Upper lobe of left lung (tissue), 6 donors: ENCODE measurements around the gene GPATCH8. TPM values are rescaled to one million over a fixed set of nuclear protein-coding genes. Genes with fewer than 3 reads are reported as not detected.

Source experiments
- ATAC-seq, 2 donors: fragments of 200-7000 bp; cut with Tn5 transposase; one replicate each; pipeline ENCODE4 v1.9.1; 2022; ENCODE audit warnings: mild to moderate bottlenecking in 2 of 2, moderate library complexity in 2 of 2; ENCODE audit not compliant: low FRiP score in 2 of 2
- DNase-seq, 2 donors: peaks; one replicate each; pipeline ENCODE4 v3.0.0-alpha.2; 2019 to 2020
- H3K27ac ChIP-seq, 4 donors: fragments of 200-600 bp; sonication (generic); one replicate each; pipeline ENCODE4 v1.5.1; 2016 to 2019
- H3K27me3 ChIP-seq, 4 donors: fragments of 200-600 bp; sonication (generic); one replicate each; pipeline ENCODE4 v1.5.1; 2017 to 2019
- H3K36me3 ChIP-seq, 4 donors: fragments of 200-600 bp; sonication (generic); one replicate each; pipeline ENCODE4 v1.5.1; 2016 to 2019
- H3K4me1 ChIP-seq, 4 donors: fragments of 200-600 bp; sonication (generic); one replicate each; pipeline ENCODE4 v1.5.1; 2018 to 2019
- H3K4me3 ChIP-seq, 4 donors: fragments of 200-600 bp; sonication (generic); one replicate each; pipeline ENCODE4 v1.5.1; 2017 to 2019; ENCODE audit warnings: mild to moderate bottlenecking in 2 of 4, moderate library complexity in 1 of 4
- H3K9me3 ChIP-seq, 4 donors: fragments of 200-600 bp; sonication (generic); one replicate each; pipeline ENCODE4 v1.5.1; 2018 to 2019
- EP300 ChIP-seq, 4 donors: sonication (generic); formaldehyde crosslinking; IDR thresholded peaks; one replicate each; pipeline ENCODE4 v1.5.1; 2017; ENCODE audit warnings: antibody characterized with exemption in 4 of 4, control low read depth in 2 of 4
- POLR2A ChIP-seq, 4 donors: fragments of 450-650 bp; IDR thresholded peaks; one replicate each; pipeline ENCODE4 v1.5.1; 2016 to 2017; ENCODE audit warnings: antibody characterized with exemption in 4 of 4, mild to moderate bottlenecking in 2 of 4
- POLR2AphosphoS5 ChIP-seq, 2 donors: sonication (generic); formaldehyde crosslinking; IDR thresholded peaks; one replicate each; pipeline ENCODE4 v1.5.1; 2017; ENCODE audit warnings: antibody characterized with exemption in 2 of 2
- WGBS, 2 donors: methylation state at CpG; one replicate each; pipeline ENCODE4 v1.1.5; 2017 to 2018; 5-methylcytosine and 5-hydroxymethylcytosine counted together
- total RNA-seq, 6 donors: library from RNA; depleted of rRNA in 4 of 6; stranded (reverse); fragments of >200 nt in 4 of 6; gene quantifications; one replicate each; pipeline versions ENCODE4 v1.1.0 to v1.2.1, GENCODE V29; 2016 to 2021
- TF ChIP-seq, protein P1 (sequence below), 6 experiments: fragments of 450-650 bp in 4 of 6; fragments of 200-600 bp in 2 of 6; sonication (generic) in 2 of 6; IDR thresholded peaks; one replicate each; pipeline ENCODE4 v1.5.1; 2016 to 2019; ENCODE audit warnings: antibody characterized with exemption in 6 of 6
- donor health status: DM: no; HTN: no; CAD: no; lungs with moderate emphysema.
- donor health status: DM: no; HTN: yes; CAD: no; lungs with severe emphysema.

The GPATCH8 gene
- total RNA-seq, 6 donors from 2014 or later: 27.2 to 74.5 (median 44.1) TPM

DNA sequence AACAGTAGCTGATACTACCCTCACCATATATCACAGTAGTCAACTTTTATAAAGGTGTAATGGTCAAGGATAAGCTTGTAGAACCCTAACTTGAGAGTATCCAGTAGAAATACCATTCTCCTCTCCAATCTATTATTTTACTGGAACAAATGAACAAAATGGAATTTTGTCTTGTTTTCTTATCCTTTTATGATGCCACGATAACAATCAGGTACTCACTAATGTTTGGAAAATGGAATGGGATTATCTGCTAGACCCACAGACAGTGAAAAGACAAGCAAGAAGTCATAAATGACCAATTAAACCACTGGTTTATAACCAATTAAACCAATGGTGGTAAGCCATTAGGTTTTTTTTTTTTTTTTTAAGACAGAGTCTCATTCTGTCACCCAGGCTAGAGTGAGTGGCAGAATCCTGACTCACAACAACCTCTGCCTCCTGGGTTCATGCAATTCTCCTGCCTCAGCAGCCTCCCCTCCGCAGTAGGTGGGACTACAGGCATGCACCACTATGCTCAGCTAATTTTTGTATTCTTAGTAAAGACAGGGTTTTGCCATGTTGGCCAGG is 10.4 kb downstream of the GPATCH8 start:
- Histone ChIP-seq H3K4me3 (no peak overlapping the region), H3K27ac (no peak overlapping the region), H3K4me1 (peaks cover 0 to 4% (median 0%) of the 10 kb centered on the region in 4 donors), H3K36me3 (peaks cover 0 to 4% (median 0%) of the 10 kb centered on the region in 4 donors), H3K27me3 (no peaks in the 10 kb centered on the region), H3K9me3 (no peaks in the 10 kb centered on the region)
- no peak for TF ChIP-seq POLR2A (IDR thresholded peaks at IDR 0.05)
- TF ChIP-seq EP300 (IDR thresholded peaks at IDR 0.05): no peak
- TF ChIP-seq, protein P1, sequence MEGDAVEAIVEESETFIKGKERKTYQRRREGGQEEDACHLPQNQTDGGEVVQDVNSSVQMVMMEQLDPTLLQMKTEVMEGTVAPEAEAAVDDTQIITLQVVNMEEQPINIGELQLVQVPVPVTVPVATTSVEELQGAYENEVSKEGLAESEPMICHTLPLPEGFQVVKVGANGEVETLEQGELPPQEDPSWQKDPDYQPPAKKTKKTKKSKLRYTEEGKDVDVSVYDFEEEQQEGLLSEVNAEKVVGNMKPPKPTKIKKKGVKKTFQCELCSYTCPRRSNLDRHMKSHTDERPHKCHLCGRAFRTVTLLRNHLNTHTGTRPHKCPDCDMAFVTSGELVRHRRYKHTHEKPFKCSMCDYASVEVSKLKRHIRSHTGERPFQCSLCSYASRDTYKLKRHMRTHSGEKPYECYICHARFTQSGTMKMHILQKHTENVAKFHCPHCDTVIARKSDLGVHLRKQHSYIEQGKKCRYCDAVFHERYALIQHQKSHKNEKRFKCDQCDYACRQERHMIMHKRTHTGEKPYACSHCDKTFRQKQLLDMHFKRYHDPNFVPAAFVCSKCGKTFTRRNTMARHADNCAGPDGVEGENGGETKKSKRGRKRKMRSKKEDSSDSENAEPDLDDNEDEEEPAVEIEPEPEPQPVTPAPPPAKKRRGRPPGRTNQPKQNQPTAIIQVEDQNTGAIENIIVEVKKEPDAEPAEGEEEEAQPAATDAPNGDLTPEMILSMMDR (IDR thresholded peaks at IDR 0.05): no peak
- TF ChIP-seq POLR2AphosphoS5 (IDR thresholded peaks at IDR 0.05): no peak
- DNase-seq: no peak
- no peak for ATAC-seq
- 97 to 98% methylated on average over 2 of the region's 2 CpGs for WGBS, 2 donors

DNA sequence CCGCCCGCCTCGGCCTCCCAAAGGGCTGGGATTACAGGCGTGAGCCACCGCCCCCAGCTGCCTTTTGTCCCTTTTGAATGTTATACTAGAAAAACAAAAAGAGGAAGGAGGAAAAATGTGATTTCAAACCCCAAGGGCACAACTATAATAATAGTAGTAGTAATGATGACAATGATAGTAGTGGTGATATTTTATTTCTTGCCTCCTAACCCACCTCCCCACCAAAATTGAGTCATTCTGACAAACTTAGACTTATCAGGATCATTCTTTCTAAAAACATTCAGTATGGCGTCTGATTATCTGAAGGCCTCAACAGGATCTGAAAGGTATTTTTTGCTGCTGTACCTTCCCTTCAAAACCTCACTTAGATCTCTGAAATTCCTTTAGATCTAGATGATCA is 13.6 kb downstream of the GPATCH8 start:
- no peaks in the 10 kb centered on the region for H3K4me1 ChIP-seq
- WGBS, 2 donors: 98 to 99% methylated on average over 6 of the region's 6 CpGs
- no peak overlapping the region for H3K27ac ChIP-seq
- no peak for ATAC-seq
- TF ChIP-seq, protein P1 (IDR thresholded peaks at IDR 0.05): no peak
- TF ChIP-seq POLR2A (IDR thresholded peaks at IDR 0.05): no peak
- TF ChIP-seq EP300 (IDR thresholded peaks at IDR 0.05): no peak
- no peak for TF ChIP-seq POLR2AphosphoS5 (IDR thresholded peaks at IDR 0.05)
- no peak overlapping the region for H3K4me3 ChIP-seq
- H3K9me3 ChIP-seq: no peaks in the 10 kb centered on the region
- no peaks in the 10 kb centered on the region for H3K27me3 ChIP-seq
- peaks cover 0 to 8% (median 1%) of the 10 kb centered on the region in 4 donors for H3K36me3 ChIP-seq
- no peak for DNase-seq

DNA sequence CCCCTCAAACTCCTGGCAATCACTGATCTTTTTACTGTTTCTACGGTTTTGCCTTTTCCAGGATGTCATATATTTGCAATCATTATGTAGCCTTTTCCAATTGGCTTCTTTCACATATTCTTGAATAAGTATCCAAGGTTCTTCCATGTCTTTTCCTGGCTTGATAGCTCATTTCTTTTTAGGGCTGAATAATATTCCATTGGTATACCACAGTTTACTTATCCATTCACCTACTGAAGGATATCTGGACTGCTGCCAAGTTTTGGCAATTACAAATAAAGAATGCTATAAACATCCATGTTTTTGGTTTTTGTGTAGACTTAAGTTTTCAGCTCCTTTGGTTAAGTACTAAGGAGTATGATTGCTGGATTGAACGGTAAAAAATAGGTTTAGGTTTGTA is 16.0 kb downstream of the GPATCH8 start:
- H3K27ac ChIP-seq: no peak overlapping the region
- no peak overlapping the region for H3K4me3 ChIP-seq
- no peak for DNase-seq
- peaks cover 0 to 8% (median 1%) of the 10 kb centered on the region in 4 donors for H3K36me3 ChIP-seq
- no peaks in the 10 kb centered on the region for H3K27me3 ChIP-seq
- H3K9me3 ChIP-seq: no peaks in the 10 kb centered on the region
- H3K4me1 ChIP-seq: no peaks in the 10 kb centered on the region
- TF ChIP-seq EP300 (IDR thresholded peaks at IDR 0.05): no peak
- TF ChIP-seq POLR2A (IDR thresholded peaks at IDR 0.05): no peak
- TF ChIP-seq, protein P1 (IDR thresholded peaks at IDR 0.05): no peak
- TF ChIP-seq POLR2AphosphoS5 (IDR thresholded peaks at IDR 0.05): no peak
- WGBS, 2 donors: 90 to 93% methylated on average over 2 of the region's 2 CpGs
- ATAC-seq: no peak

DNA sequence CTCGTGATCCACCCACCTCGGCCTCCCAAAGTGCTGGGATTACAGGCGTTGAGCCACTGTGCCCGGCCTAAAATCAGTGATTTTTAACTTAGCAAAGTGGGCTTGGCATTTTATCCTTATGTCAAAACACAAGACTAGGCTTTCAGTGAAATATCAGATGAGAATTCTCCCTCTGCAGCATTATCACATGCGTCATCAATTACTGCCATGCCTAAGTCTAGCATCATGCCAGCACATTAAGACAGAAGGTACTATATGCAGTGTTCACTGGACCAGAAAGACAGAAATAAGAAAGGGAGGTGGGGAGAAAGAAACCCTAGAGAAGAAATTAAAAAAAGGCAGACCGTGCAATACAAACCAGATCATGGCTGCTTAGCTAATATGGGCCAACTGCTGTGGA is 29.8 kb downstream of the GPATCH8 start:
- H3K36me3 ChIP-seq: peaks cover 0 to 9% (median 4%) of the 10 kb centered on the region in 4 donors
- H3K4me1 ChIP-seq: no peaks in the 10 kb centered on the region
- TF ChIP-seq POLR2AphosphoS5 (IDR thresholded peaks at IDR 0.05) (no peak), EP300 (IDR thresholded peaks at IDR 0.05) (no peak), POLR2A (IDR thresholded peaks at IDR 0.05) (no peak)
- TF ChIP-seq, protein P1 (IDR thresholded peaks at IDR 0.05): no peak
- DNase-seq: no peak
- no peaks in the 10 kb centered on the region for H3K27me3 ChIP-seq
- H3K9me3 ChIP-seq: no peaks in the 10 kb centered on the region
- no peak overlapping the region for H3K27ac ChIP-seq
- no peak for ATAC-seq
- H3K4me3 ChIP-seq: no peak overlapping the region
- WGBS, 2 donors: 96 to 97% methylated on average over 6 of the region's 6 CpGs

DNA sequence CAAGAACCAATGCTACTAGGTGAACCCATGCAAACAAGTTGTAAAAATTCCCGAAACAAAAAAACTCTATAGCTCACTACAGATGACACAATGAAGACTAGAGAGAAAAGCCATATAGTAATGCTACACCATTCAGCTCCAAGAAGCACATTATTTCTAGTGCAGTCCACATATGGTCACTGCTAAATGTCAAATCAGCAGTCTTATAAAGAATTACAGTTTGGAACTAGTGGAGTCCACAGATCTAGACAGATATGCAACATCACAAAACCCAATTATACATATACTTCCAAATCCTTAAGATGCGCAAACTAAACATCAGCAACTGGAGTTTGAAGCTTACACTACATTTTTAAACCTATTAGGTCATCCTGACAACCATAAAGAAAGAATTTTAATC is 33.5 kb downstream of the GPATCH8 start:
- DNase-seq: no peak
- Histone ChIP-seq H3K27me3 (no peaks in the 10 kb centered on the region), H3K36me3 (peaks cover 0 to 9% (median 4%) of the 10 kb centered on the region in 4 donors), H3K4me3 (no peak overlapping the region), H3K9me3 (no peaks in the 10 kb centered on the region), H3K4me1 (peaks cover 4 to 10% (median 9%) of the 10 kb centered on the region in 4 donors), H3K27ac (no peak overlapping the region)
- 97 to 98% methylated on average over 2 of the region's 2 CpGs for WGBS, 2 donors
- ATAC-seq: no peak
- no peak for TF ChIP-seq EP300 (IDR thresholded peaks at IDR 0.05)
- TF ChIP-seq POLR2AphosphoS5 (IDR thresholded peaks at IDR 0.05): no peak
- TF ChIP-seq, protein P1 (IDR thresholded peaks at IDR 0.05): no peak
- TF ChIP-seq POLR2A (IDR thresholded peaks at IDR 0.05): no peak
